HepG2 (cell line): ENCODE measurements around the gene ZNF326. TPM values are rescaled to one million over a fixed set of nuclear protein-coding genes. Genes with fewer than 3 reads are reported as not detected.

Source experiments
- ZBTB40 ChIP-seq, 2 experiments: fragments of 450-650 bp in 1 of 2; sonication (generic) in 1 of 2; formaldehyde crosslinking in 1 of 2; IDR thresholded peaks; 2 replicates each; pipeline versions ENCODE4 v1.6.1 to v1.8.0; 2016 to 2022; ENCODE audit warnings: antibody characterized with exemption in 1 of 2, mild to moderate bottlenecking in 1 of 2, missing genetic modification reagents in 1 of 2
- ZNF761 ChIP-seq: sonication (generic); formaldehyde crosslinking; conservative IDR thresholded peaks from 2 replicates; pipeline ENCODE4 v1.4.0; 2020; ENCODE audit warnings: mild to moderate bottlenecking, missing genetic modification reagents
- polyA plus RNA-seq, 8 experiments: library from polyadenylated mRNA; depleted of rRNA in 3 of 8; stranded (reverse) in 7 of 8; unstranded in 1 of 8; fragments of >200 nt; fragmentation: Illumina TruSeq in 4 of 8; extraction: Trizol in 4 of 8; gene quantifications; 2 replicates each; pipeline versions ENCODE4 v1.2.1 to v1.2.3, GENCODE V29; 2011 to 2016; ENCODE audit warnings: low read depth in 4 of 8, missing spikeins in 1 of 8, mixed read lengths in 1 of 8; ENCODE audit not compliant: insufficient read depth in 1 of 8
- total RNA-seq, 5 experiments: library from RNA; depleted of rRNA; stranded (reverse); fragments of >200 nt; fragmentation: Illumina TruSeq; extraction: Trizol; gene quantifications; 2 replicates each; pipeline ENCODE4 v1.2.3, GENCODE V29; 2016; ENCODE audit warnings: low read depth in 1 of 5
- TF ChIP-seq, protein P1 (sequence below), 2 experiments: sonication (generic) in 1 of 2; formaldehyde crosslinking in 1 of 2; IDR thresholded peaks; 2 replicates each; pipeline versions ENCODE4 v1.4.0 to v1.6.1; 2016 to 2020; ENCODE audit warnings: borderline replicate concordance in 1 of 2, low read depth in 1 of 2, mild to moderate bottlenecking in 1 of 2, missing genetic modification reagents in 1 of 2

ZNF326 gene
- total and polyA plus RNA-seq, 2 of the 13 experiments (the other 11 are each of a cell fraction or from before 2014, with no cell fraction given), result 6.3 to 16.4 TPM

DNA sequence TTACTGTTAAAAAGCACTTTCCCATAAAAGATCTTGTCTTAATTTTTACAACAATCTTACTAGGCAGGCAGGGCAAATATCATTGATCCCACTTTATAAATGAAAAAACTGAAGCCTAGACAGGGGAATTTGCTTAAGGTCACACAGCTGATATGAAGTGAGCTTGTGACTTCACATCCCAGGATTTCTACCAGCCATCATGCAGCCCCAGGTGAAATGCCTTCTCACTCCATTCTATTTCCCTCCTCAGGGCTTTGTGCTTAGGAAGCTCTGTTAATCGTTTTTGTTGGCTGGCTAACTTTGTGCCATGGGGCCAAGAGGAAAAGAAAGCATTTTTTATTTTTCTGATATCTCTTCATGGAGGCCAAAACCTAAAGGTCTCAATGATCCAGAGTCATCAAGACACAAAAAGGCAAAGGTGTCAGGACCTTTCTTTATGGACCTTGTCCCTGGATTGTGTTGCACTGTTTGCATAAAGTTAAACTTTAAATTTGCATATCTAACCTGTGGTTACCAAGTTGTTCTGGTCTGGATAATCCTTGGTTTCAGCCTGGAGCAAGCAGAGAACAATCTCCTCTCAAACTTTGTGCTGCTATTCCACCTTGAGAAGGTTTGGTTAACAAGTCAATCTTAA lies 44.8 kb upstream of the ZNF326 start (continued):
- TF ChIP-seq ZBTB40 (IDR thresholded peaks at IDR 0.05) (0 out of 2 replicates have a peak, but pooled peaks have one; percentile 13), ZBTB40 (CRISPR knock-in tag; IDR thresholded peaks at IDR 0.05) (peak; percentile 65; the same call in 1 of the 2 replicates), ZNF761 (CRISPR knock-in tag) (no peak)
- TF ChIP-seq, protein P1, sequence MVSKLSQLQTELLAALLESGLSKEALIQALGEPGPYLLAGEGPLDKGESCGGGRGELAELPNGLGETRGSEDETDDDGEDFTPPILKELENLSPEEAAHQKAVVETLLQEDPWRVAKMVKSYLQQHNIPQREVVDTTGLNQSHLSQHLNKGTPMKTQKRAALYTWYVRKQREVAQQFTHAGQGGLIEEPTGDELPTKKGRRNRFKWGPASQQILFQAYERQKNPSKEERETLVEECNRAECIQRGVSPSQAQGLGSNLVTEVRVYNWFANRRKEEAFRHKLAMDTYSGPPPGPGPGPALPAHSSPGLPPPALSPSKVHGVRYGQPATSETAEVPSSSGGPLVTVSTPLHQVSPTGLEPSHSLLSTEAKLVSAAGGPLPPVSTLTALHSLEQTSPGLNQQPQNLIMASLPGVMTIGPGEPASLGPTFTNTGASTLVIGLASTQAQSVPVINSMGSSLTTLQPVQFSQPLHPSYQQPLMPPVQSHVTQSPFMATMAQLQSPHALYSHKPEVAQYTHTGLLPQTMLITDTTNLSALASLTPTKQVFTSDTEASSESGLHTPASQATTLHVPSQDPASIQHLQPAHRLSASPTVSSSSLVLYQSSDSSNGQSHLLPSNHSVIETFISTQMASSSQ (IDR thresholded peaks at IDR 0.05; ENCODE audit: low read depth), result peak; percentile 71
- TF ChIP-seq, protein P1 (CRISPR knock-in tag; IDR thresholded peaks at IDR 0.05; ENCODE audit: borderline replicate concordance), result peak; percentile 51; the same call in 1 of the 2 replicates
